Activated T-cell treated with anti-CD3 and anti-CD28 coated beads, Interleukin-2, amount 50 U/mL, for 24 hours (primary cell): Measurements from ENCODE around the gene NEK6.

Experiments
- DNase-seq: peaks from one replicate; pipeline ENCODE4 v3.0.0-alpha.2; 2020
- H3K27ac Mint-ChIP-seq: 2 replicates; pipeline ENCODE4 v1.8.0; 2020; ENCODE audit warnings: mild to moderate bottlenecking, mixed read lengths
- H3K27me3 Mint-ChIP-seq: 2 replicates; pipeline ENCODE4 v1.8.0; 2020; ENCODE audit warnings: mixed read lengths
- H3K36me3 Mint-ChIP-seq: 2 replicates; pipeline ENCODE4 v1.8.0; 2020; ENCODE audit warnings: low read depth, mixed read lengths
- H3K4me1 Mint-ChIP-seq: 2 replicates; pipeline ENCODE4 v1.8.0; 2020; ENCODE audit warnings: low read depth, mixed read lengths
- H3K4me3 Mint-ChIP-seq: 2 replicates; pipeline ENCODE4 v1.8.0; 2020; ENCODE audit warnings: mild to moderate bottlenecking, moderate library complexity, mixed read lengths
- H3K9me3 Mint-ChIP-seq: 2 replicates; pipeline ENCODE4 v1.8.0; 2020; ENCODE audit warnings: mixed read lengths

Gene NEK6

DNA sequence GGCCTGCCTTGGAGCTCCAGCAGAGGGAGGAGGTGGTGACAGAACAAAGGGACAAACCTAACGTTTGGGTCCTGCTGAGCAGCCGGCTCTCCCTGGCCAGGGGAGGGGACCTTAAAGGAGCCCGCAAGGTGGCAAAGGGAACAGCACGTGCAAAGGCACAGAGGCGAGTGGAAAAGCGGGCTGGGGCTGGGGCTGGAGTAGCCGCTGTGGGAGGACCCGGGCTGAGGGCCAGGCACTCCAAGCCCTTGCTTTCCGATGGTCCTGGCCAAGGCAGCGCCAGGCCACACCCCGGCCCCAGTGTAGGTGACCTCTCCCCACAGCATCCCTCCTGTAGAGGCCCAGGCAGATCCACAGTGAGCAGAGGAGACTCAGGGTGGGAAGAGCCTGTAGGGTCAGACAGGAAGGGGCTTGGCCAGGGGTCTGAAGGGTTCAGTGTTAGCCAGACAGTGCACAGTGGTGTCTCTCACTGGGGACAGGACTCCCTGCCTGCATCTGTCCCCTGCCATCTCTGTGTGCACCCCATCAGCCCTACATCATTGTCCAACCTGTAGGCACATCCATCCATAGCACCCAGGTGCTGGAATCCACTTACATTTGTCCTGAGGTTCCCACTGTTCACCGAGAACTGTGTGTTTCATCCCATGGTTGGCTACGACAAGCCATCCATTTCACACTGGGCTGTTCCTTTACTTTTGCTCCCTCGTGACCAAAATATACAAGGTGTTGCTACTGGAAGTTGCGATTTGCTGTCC lies 77.0 kb downstream of the NEK6 start:
- H3K4me3 Mint-ChIP-seq, result no peak overlapping the region
- no peak for DNase-seq
- no peaks in the 10 kb centered on the region for H3K27me3 Mint-ChIP-seq
- no peaks in the 10 kb centered on the region for H3K4me1 Mint-ChIP-seq
- H3K9me3 Mint-ChIP-seq, result no peaks in the 10 kb centered on the region
- peaks cover 33% of the 10 kb centered on the region for H3K36me3 Mint-ChIP-seq
- H3K27ac Mint-ChIP-seq, result no peak overlapping the region

GRCh38 chr9:124335320-124335707 lies 77.6 kb downstream of the NEK6 start:
- Mint-ChIP-seq H3K27ac (no peak overlapping the region), H3K4me3 (no peak overlapping the region), H3K27me3 (no peaks in the 10 kb centered on the region), H3K4me1 (no peaks in the 10 kb centered on the region), H3K36me3 (peaks cover 32% of the 10 kb centered on the region), H3K9me3 (no peaks in the 10 kb centered on the region)
- no peak for DNase-seq

DNA sequence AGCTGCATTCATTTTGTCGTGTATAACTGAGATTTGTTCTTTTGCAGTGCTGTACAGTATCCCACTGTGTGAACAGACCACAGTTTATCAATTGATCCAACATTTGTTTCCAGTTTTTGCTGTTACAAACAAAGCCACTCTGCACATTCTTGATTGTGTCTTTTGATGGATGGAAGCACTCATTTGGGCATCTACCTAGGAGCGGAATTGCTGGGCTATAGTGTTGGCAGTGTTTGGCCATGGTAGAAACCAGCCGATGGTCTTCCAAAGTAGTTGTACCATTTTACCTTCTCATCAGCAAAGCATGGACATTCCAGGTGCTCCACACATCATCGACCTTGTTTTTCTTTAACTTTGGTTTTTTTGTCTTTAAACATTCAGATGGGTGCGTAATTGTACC lies 79.8 kb downstream of the NEK6 start:
- Mint-ChIP-seq H3K36me3 (peaks cover 29% of the 10 kb centered on the region), H3K9me3 (no peaks in the 10 kb centered on the region), H3K27me3 (no peaks in the 10 kb centered on the region), H3K4me3 (no peak overlapping the region), H3K4me1 (no peaks in the 10 kb centered on the region), H3K27ac (no peak overlapping the region)
- DNase-seq, result no peak

DNA sequence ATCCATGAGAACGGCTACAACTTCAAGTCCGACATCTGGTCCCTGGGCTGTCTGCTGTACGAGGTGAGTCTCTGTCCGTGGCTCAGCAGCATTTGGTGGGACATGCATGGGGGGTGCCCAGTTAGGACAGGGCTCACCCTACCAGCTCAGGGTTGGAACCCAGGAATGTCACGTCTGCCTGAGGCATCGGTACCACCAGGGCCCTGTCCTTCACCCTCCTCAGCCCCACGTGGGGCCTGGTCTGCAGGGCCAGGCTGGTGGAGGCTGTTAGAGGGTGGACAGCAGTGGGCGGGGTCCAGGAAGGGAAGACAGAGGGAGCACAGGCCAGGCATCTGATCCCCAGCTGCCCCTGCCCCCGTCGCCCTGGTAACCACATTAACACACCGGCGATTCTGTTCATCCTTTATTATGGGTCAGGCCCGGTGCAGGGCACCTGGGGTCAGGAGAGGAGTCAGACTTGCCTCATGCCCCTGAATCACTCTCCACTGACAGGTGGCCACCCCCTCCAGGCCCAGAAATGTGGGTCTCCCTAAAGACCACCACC lies 81.9 kb downstream of the NEK6 start:
- Mint-ChIP-seq H3K4me1 (no peaks in the 10 kb centered on the region), H3K27me3 (no peaks in the 10 kb centered on the region), H3K36me3 (peaks cover 29% of the 10 kb centered on the region), H3K4me3 (no peak overlapping the region), H3K9me3 (no peaks in the 10 kb centered on the region), H3K27ac (no peak overlapping the region)
- no peak for DNase-seq

DNA sequence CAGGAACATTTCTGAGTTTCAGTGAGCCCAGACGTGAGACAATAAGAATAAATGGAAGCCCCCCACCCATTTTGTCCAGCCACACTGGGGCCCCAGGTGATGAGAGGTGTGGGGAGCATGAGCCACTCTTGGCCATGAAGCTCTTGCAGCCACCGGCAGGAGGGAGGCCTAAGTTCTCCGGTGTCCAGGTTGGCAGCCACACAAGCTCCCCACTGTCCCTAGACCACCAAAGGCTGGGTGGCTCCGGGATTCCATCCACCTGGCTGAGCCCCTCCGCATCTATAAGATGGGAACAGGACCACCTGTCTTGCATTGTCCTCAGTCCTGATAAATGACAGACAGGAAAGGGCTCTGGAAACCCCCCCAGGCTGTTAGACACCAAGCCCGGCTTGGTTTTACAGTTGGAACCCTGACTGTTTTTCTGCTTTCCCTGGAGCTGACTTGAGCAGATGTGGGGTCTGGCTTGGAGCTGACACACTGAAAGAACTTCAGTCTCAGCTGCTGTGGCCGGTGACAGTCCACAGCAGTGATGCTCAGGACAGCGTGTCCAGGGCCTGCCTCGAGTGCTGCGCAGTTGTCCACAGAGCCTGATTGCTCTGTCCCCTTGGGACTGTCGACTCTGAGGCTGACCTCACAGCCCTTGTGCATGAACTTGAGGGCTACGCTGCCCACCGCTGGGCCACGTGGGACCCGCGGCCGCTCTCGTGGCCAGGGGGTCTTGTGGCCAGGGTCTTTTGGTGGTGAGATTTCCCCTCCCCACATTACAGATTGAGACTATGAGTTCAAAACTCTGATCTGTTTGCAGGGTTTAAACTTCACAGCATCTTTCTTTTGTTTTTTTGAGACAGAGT lies 82.7 kb downstream of the NEK6 start:
- peaks cover 30% of the 10 kb centered on the region for H3K36me3 Mint-ChIP-seq
- no peaks in the 10 kb centered on the region for H3K27me3 Mint-ChIP-seq
- H3K4me3 Mint-ChIP-seq, result no peak overlapping the region
- H3K27ac Mint-ChIP-seq, result no peak overlapping the region
- no peak for DNase-seq
- H3K9me3 Mint-ChIP-seq, result no peaks in the 10 kb centered on the region
- no peaks in the 10 kb centered on the region for H3K4me1 Mint-ChIP-seq

DNA sequence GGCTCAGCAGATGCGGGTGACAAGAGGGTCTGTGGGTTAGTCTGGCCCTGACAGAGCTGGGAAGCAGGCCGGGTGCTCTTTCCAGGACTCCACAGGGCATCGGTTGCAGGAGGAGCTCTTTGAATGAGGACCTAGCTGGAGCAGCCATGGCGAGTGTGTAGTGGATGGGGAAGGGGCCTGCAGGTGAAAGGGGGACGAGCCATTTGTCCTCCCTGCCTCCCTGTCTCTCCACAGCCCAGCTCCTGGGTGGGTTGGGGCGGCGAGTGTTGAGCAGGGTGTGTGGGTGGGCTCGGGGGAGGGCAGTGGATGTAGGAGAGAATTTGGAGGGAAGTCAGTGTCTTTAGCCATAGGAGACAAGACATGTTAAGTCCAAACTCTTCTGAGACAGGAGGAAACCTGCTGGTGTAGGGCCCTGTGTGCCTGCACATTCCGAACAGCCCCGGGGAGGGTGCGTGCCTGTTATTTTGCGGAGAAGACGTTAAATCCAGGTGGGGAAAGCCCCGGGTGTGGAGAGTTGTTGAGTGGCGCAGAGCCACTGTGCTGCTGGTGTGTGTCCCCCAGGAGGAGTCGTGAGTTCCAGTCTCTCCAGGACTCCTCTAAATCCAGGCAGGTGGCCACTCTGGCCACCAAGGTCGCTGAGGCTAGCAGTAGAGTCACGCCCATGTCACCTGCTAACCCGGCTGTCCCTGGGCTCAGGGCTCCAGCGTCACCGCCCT lies 83.9 kb downstream of the NEK6 start:
- no peak overlapping the region for H3K27ac Mint-ChIP-seq
- H3K9me3 Mint-ChIP-seq, result no peaks in the 10 kb centered on the region
- H3K4me3 Mint-ChIP-seq, result no peak overlapping the region
- peaks cover 29% of the 10 kb centered on the region for H3K36me3 Mint-ChIP-seq
- no peaks in the 10 kb centered on the region for H3K4me1 Mint-ChIP-seq
- no peak for DNase-seq
- H3K27me3 Mint-ChIP-seq, result no peaks in the 10 kb centered on the region

GRCh38 chr9:124342402-124342775 lies 84.6 kb downstream of the NEK6 start:
- Mint-ChIP-seq H3K9me3 (no peaks in the 10 kb centered on the region), H3K27me3 (no peaks in the 10 kb centered on the region), H3K4me3 (no peak overlapping the region), H3K36me3 (peaks cover 28% of the 10 kb centered on the region), H3K27ac (no peak overlapping the region), H3K4me1 (no peaks in the 10 kb centered on the region)
- DNase-seq, result no peak

DNA sequence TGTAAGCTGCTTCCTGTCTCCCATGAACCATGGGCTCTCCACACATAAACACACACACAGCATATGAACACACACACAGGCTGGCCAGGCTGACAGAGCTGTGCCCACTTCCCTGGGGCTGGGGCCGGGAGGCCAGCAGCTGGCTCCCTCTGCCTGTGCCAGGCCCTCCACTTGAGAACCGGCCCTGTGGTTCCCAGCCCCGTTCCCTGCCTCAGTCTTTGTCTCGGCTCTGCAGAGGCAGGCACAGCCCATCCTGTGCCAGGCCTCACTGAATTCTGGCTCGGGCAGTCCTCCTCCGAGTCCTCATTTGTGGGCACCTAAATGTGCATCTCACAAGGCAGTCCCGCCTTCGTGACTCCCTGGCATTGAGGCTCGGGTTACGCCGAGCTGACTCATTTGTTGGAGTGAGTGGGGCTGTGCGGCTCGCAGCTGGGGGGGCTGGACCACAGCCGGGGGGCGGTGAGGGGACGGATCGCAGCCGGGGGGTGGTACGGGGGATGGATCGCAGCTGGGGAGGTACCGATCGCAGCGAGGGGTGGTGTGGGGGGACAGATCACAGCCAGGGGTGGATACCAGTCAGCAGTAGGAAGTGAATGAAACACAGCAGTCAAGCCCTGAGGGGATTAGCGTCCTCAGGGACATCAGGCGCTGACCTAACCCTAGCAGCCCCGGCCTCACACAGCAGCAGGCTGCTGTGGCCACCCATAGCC lies 85.2 kb downstream of the NEK6 start:
- no peak for DNase-seq
- Mint-ChIP-seq H3K27ac (no peak overlapping the region), H3K27me3 (no peaks in the 10 kb centered on the region), H3K4me1 (no peaks in the 10 kb centered on the region), H3K36me3 (peaks cover 31% of the 10 kb centered on the region), H3K4me3 (no peak overlapping the region), H3K9me3 (no peaks in the 10 kb centered on the region)

DNA sequence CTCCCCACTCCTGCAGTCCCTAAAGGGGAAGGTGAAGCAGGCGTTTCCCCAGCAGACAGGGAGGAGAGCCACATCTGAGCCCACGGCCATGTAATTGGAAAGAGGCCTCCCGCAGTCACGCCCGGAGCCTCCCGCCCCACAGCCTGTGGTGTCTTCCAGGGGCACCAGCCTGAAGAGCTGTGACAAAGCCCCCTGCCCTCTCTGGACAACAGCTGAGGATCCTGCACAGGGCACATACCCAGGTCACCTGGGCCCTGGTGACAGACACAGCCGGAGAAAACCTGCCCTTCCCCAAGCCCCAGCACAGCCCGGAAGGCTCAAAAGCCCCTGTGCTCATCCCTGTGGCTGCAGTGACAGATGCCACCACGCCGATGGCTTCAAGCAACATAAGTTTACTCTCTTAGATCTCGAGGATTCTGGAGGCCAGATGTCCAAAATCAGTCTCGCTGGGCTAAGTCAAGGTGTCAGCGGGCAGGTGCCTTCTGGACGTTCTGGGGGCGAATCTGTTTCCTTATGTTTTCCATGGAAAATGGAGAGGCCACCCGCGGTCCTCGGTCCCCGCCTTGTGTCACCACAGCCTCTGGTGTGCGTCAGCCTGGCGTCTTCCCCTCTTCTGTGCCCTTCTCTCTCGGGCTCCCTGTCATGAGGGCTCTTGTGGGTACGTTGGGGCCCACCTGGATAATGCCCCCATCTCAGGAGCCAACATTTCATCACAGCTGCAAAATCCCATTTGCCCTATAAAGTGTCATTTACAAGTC lies 86.0 kb downstream of the NEK6 start:
- Mint-ChIP-seq H3K9me3 (no peaks in the 10 kb centered on the region), H3K4me1 (no peaks in the 10 kb centered on the region), H3K27ac (no peak overlapping the region), H3K36me3 (peaks cover 32% of the 10 kb centered on the region), H3K4me3 (no peak overlapping the region), H3K27me3 (no peaks in the 10 kb centered on the region)
- DNase-seq, result no peak

DNA sequence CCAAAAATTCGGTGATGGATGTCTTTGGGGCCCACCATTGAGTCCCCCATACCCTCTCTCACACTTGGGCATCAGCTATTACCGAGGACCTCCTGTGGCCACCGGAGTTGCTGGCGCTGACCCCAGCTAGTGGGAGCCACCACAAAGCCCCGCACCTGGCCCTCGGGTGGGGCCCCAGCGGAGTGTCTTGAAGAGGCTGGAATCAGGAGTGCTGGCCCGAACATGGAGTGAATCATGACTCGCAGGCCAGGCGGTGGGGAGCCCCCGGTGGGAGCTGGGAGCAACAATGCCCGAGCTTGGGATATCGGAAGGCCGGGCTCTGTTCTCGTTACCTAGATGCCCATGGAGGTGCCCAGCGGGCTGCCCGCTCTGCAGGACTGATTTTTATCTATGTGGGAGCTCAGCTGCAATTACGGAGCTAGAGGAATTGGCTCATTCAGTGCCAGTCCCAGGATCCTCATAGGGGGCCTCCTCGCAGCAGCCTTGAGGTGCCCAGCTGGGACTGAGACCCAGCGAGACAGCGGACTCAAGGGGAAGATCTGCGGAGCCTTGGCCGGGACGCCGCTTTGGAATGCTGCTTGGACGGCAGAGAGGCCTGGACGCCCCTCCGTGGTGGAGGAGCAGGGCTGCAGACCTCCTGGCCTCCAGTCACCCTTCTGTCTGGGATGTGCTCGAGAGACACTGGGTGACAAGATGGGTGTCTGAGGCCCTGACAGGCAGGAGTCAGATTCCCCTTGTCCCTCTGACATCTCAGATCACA lies 86.7 kb downstream of the NEK6 start:
- H3K9me3 Mint-ChIP-seq, result no peaks in the 10 kb centered on the region
- no peaks in the 10 kb centered on the region for H3K27me3 Mint-ChIP-seq
- H3K36me3 Mint-ChIP-seq, result peaks cover 37% of the 10 kb centered on the region
- H3K4me3 Mint-ChIP-seq, result no peak overlapping the region
- H3K27ac Mint-ChIP-seq, result no peak overlapping the region
- H3K4me1 Mint-ChIP-seq, result no peaks in the 10 kb centered on the region
- no peak for DNase-seq

- no peak for DNase-seq
- H3K36me3 Mint-ChIP-seq, result peaks cover 38% of the 10 kb centered on the region
- no peaks in the 10 kb centered on the region for H3K4me1 Mint-ChIP-seq
- no peaks in the 10 kb centered on the region for H3K27me3 Mint-ChIP-seq
- H3K4me3 Mint-ChIP-seq, result no peak overlapping the region
- no peaks in the 10 kb centered on the region for H3K9me3 Mint-ChIP-seq
- H3K27ac Mint-ChIP-seq, result peak overlapping the region; percentile 22
Observed at GRCh38 chr9:124345063-124345462, 87.3 kb downstream of the NEK6 start.

DNA sequence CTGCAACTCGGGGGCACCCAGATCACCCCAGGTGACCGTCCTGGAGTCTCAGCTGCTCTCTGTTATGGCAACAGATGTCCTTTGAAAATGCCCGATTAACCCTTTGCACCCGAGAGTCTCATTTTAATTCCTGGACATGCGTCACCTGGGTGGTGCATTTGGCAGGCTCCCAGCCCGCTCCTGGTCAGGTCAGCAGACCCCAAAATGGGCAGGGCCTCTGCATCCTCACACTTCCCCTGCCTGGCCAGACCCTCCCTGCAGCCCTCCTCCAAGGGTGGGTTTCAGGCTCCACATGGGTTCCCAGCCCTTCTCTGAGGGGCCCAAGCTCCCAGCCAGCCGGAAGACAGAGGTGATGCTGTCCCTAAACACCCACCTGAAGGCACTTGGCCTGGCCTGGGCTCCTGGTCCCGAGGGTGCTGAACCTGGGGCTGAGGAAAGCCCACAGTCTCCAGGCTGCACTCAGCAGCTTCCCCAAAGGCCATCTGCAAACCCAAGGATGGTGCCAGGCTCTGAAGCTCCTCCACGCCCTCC lies 88.1 kb downstream of the NEK6 start:
- Mint-ChIP-seq H3K9me3 (no peaks in the 10 kb centered on the region), H3K27ac (no peak overlapping the region), H3K4me1 (no peaks in the 10 kb centered on the region), H3K27me3 (no peaks in the 10 kb centered on the region), H3K4me3 (no peak overlapping the region), H3K36me3 (peaks cover 46% of the 10 kb centered on the region)
- no peak for DNase-seq
